Heart left ventricle (tissue), 13 donors: ENCODE data around the gene LIPT2.

ENCODE experiments used
- POLR2A ChIP-seq, 2 donors: fragments of 450-650 bp; IDR thresholded peaks; one replicate each; pipeline ENCODE4 v1.6.1; 2017; ENCODE audit warnings: antibody characterized with exemption in 2 of 2, mild to moderate bottlenecking in 2 of 2, moderate library complexity in 2 of 2
- TF ChIP-seq, protein P1 (sequence below), 12 donors: fragments of 200-600 bp; sonication (generic) in 4 of 12; IDR thresholded peaks; one replicate each; pipeline versions ENCODE4 v1.5.0 to v1.8.0; 2018 to 2022; ENCODE audit warnings: antibody characterized with exemption in 12 of 12, mild to moderate bottlenecking in 5 of 12
- donor health status: ischemic (EF 13 %, LVEDD 7.1; RV severe dilation, severe dysfunction).
- donor health status: DM: no; HTN: yes; CAD: no.
- donor health status: DM: no; HTN: no; CAD: no.
- donor health status: ischemic (EF 25% LVEDD 6.9; RV normal size, moderate dysfunction).
- donor health status: ischemic (EF 25% LVEDD 5.7; RV mildly dilated, moderate dysfunction).
- donor health status: ischemic (EF 35%, LVEDD 5.7; RV mildly dilated, moderate dysfunction).
- donor health status: nonischemic (EF 11% LVEDD 7.7; RV severe dilation, severe dysfunction).
- donor health status: DM: yes; HTN: yes; CAD: no.
- donor health status: PGD.
- donor health status: ischemic (EF 29% LVEDD 5.4; RV normal size, mild dysfunction).
- donor health status: nonischemic (EF 23%, LVEDD 6.1; RV moderate dilation, normal function).

DNA sequence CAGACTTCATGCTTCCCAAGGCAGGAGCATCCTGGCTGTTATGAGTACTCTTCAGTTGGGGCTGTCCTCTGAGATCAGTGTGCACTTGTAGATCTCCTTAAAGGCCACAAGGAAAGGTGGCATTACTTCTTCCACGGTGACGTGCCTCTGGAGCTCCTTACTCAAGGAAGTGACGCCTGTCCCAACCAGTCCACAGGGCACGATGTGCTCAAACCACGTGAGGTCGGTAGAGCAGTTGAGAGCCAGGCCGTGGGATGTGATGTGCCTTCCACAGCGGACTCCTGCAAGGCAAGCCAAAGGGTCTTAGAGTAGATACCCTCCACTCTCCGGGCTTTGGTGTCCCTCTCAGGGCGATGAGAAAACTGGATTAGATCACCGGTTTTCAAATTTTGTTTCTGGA is 1.4 kb downstream of the LIPT2 start:
- TF ChIP-seq, protein P1, sequence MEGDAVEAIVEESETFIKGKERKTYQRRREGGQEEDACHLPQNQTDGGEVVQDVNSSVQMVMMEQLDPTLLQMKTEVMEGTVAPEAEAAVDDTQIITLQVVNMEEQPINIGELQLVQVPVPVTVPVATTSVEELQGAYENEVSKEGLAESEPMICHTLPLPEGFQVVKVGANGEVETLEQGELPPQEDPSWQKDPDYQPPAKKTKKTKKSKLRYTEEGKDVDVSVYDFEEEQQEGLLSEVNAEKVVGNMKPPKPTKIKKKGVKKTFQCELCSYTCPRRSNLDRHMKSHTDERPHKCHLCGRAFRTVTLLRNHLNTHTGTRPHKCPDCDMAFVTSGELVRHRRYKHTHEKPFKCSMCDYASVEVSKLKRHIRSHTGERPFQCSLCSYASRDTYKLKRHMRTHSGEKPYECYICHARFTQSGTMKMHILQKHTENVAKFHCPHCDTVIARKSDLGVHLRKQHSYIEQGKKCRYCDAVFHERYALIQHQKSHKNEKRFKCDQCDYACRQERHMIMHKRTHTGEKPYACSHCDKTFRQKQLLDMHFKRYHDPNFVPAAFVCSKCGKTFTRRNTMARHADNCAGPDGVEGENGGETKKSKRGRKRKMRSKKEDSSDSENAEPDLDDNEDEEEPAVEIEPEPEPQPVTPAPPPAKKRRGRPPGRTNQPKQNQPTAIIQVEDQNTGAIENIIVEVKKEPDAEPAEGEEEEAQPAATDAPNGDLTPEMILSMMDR (IDR thresholded peaks at IDR 0.05), result no peak
- no peak for TF ChIP-seq POLR2A (IDR thresholded peaks at IDR 0.05)
